LNCAP (cell line): ENCODE results near the gene OXLD1.

ENCODE experiments used
- TF ChIP-seq, protein P1 (sequence below): fragments of 450-650 bp; IDR thresholded peaks from 2 replicates; pipeline ENCODE4 v1.5.1; 2017; ENCODE audit warnings: mild to moderate bottlenecking

The OXLD1 gene

DNA sequence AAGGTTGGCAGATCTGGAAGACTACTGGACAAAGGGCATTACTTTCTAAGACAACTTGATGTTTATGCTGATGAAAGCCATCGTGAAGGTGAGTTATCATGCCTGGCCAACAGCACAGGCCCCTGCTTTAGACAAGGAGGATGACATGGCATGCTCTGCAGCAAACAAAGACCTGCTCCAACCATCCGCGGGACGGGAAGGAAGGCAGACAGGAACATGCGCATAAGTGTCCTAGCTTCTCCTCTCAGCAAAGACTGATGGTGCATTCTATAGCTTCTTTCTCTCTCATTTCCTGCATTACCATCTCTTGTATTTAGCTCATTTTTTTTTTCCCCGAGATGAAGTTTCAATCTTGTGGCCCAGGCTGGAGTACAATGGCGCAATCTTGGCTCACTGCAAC is 34.9 kb downstream of the OXLD1 start:
- TF ChIP-seq, protein P1, sequence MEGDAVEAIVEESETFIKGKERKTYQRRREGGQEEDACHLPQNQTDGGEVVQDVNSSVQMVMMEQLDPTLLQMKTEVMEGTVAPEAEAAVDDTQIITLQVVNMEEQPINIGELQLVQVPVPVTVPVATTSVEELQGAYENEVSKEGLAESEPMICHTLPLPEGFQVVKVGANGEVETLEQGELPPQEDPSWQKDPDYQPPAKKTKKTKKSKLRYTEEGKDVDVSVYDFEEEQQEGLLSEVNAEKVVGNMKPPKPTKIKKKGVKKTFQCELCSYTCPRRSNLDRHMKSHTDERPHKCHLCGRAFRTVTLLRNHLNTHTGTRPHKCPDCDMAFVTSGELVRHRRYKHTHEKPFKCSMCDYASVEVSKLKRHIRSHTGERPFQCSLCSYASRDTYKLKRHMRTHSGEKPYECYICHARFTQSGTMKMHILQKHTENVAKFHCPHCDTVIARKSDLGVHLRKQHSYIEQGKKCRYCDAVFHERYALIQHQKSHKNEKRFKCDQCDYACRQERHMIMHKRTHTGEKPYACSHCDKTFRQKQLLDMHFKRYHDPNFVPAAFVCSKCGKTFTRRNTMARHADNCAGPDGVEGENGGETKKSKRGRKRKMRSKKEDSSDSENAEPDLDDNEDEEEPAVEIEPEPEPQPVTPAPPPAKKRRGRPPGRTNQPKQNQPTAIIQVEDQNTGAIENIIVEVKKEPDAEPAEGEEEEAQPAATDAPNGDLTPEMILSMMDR, result no peak

GRCh38 chr17:81630274-81630673 is 36.1 kb downstream of the OXLD1 start:
- TF ChIP-seq, protein P1, result no peak

- TF ChIP-seq, protein P1, result no peak
These were observed 44.8 kb downstream of the OXLD1 start for GRCh38 chr17:81621494-81622130.

DNA sequence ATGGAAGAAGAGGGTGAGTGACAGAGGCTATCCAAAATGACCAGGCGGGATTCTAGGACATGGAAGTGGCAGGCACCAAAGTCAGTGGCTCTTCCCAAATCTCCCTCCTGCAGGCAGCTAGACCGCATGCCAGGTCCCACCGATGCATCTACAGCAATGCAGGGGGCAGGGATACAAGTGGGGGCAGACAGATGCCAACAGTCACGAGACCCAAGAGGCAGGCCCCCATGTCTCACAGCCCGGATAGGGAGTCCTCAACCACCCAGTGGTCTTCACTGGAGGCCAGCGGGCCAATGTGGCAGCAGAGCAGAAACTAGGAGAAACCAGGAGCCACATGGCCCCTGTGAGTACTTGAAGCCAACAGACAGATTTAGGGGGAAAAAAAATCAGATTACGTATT is 49.5 kb downstream of the OXLD1 start:
- TF ChIP-seq, protein P1, result no peak

- TF ChIP-seq, protein P1, result no peak
These were observed 50.9 kb downstream of the OXLD1 start for GRCh38 chr17:81615401-81615930.
